ENCODE data around the gene RPS6KA5. TPM values are rescaled to one million over a fixed set of nuclear protein-coding genes. Genes with fewer than 3 reads are reported as not detected.

Gene RPS6KA5
- total and polyA plus RNA-seq, 9 of the 15 experiments (the other 6 are each of a cell fraction or from before 2014, with no cell fraction given): 0.88 to 7.7 (median 4.7) TPM

DNA sequence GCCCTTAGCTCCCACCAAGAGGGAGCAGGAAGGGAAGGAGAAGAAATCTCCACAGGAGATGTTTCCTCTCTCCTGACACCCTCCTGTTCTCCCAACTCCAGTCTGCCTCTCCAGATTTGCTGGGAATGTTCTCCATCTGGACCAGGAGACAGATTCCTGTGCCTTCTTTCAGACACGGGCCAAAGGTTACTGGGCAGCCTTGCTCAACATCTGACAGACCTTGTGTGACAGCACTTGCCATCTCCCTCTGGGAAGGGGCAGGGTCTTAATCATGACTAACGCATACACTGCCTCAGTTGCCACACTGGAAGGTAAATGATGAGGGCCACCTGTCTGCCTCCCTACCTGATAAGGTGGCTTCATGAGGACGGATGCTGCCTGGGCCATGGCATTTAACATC lies 241.7 kb downstream of the RPS6KA5 start:
- Histone ChIP-seq H3K9me1 (ENCODE audit: control insufficient read depth, insufficient read depth, low read length) (no peaks in the 10 kb centered on the region), H3K9me3 (replicated peaks; ENCODE audit: control insufficient read depth, insufficient read depth, low read depth, low read length) (peaks cover 4% of the 10 kb centered on the region; the same call in 1 of the 2 replicates), H4K20me1 (replicated peaks; ENCODE audit: control insufficient read depth, insufficient read depth, low read length) (no peaks in the 10 kb centered on the region), H3K79me2 (ENCODE audit: control insufficient read depth, insufficient read depth, low read length) (peaks cover 23% of the 10 kb centered on the region), H2AFZ (ENCODE audit: low read depth, low read length) (no peak overlapping the region), H3K27ac (ENCODE audit: extremely low read depth, low read depth, low read length) (no peak overlapping the region), H3K4me2 (ENCODE audit: insufficient read depth, low read length) (no peak overlapping the region), H3K36me3 (ENCODE audit: control insufficient read depth, insufficient read depth, low read length) (no peaks in the 10 kb centered on the region), H3K4me1 (replicated peaks in 1 of 2; ENCODE audit: control insufficient read depth in 2 of 2, insufficient read depth in 2 of 2, low read length in 2 of 2) (peaks cover 9 to 27% of the 10 kb centered on the region in 2 experiments; a peak in 4 of 5 replicates), H3K27me3 (ENCODE audit: control insufficient read depth in 2 of 2, insufficient read depth in 2 of 2, low read length in 2 of 2) (no peaks in the 10 kb centered on the region), H3K9ac (ENCODE audit: insufficient read depth in 1 of 2, low read depth in 2 of 2, low read length in 2 of 2) (no peak overlapping the region), H3K4me3 (no peak overlapping the region)
- CTCF ChIA-PET (ENCODE audit: low intra/inter-chr PET ratio): no interaction called here
- WGBS (ENCODE audit: insufficient coverage, low coverage, missing lambda C conversion rate): 24% methylated on average over 3 of the region's 3 CpGs
- DNase-seq (ENCODE audit: extremely low read depth in 1 of 4, low spot score in 3 of 4) (no peak), ATAC-seq (no peak), FAIRE-seq (no peak)
- intact Hi-C loops (cut with micrococcal nuclease): no loop called here
- no TSS peak for BruUV-seq (replicated peaks)
- TF ChIP-seq HMGN3 (IDR thresholded peaks at IDR 0.05; ENCODE audit: borderline replicate concordance, extremely low read depth, insufficient read length, low read depth, low read length) (no peak), PREB (CRISPR knock-in tag; IDR thresholded peaks at IDR 0.05) (no peak), CBX8 (IDR thresholded peaks at IDR 0.05; ENCODE audit: borderline replicate concordance, extremely low read depth, low read depth, low read length, poor library complexity, severe bottlenecking) (no peak), STAT5A (IDR thresholded peaks at IDR 0.05; ENCODE audit: borderline replicate concordance, low read length) (no peak), ZNF695 (CRISPR knock-in tag; IDR thresholded peaks at IDR 0.05) (no peak), CHD2 (IDR thresholded peaks at IDR 0.05; ENCODE audit: low read depth, low read length) (no peak), ZNF282 (CRISPR knock-in tag; IDR thresholded peaks at IDR 0.05) (no peak), HEY1 (CRISPR knock-in tag; IDR thresholded peaks at IDR 0.05; ENCODE audit: borderline replicate concordance) (no peak), PHF20 (IDR thresholded peaks at IDR 0.05; ENCODE audit: partially characterized antibody) (no peak), SREBF1 (IDR thresholded peaks at IDR 0.05; ENCODE audit: borderline replicate concordance, low read depth, low read length) (no peak), ZNF518B (CRISPR knock-in tag; IDR thresholded peaks at IDR 0.05) (no peak), XRCC3 (IDR thresholded peaks at IDR 0.05) (no peak), OTX1 (CRISPR knock-in tag; IDR thresholded peaks at IDR 0.05) (no peak), ZBTB8A (IDR thresholded peaks at IDR 0.05; ENCODE audit: partially characterized antibody) (no peak), RBM17 (IDR thresholded peaks at IDR 0.05; ENCODE audit: borderline replicate concordance, low read depth, low read length) (no peak), KDM2B (CRISPR knock-in tag; IDR thresholded peaks at IDR 0.05) (no peak), ZNF232 (CRISPR knock-in tag; IDR thresholded peaks at IDR 0.05) (no peak), ZFP36 (IDR thresholded peaks at IDR 0.05; ENCODE audit: low read depth, low read length, partially characterized antibody) (no peak)
- in situ Hi-C loops (cut with MboI): no loop called here
- POLR2A ChIA-PET: no interaction called here
